ENCODE data around the gene ERG.

ERG gene

GRCh38 chr21:38401191-38401926 lies 96.9 kb downstream of the ERG start:
- POLR2A ChIA-PET, result interaction anchor here (1.3 kb wide), 1 partner anchor 13 kb away, joined by 3 read pairs; no protein-coding TSS in a partner anchor

GRCh38 chr21:38400195-38400919 lies 97.9 kb downstream of the ERG start:
- 99% methylated on average over 11 of the region's 13 CpGs for WGBS (ENCODE audit: insufficient coverage)
- Histone ChIP-seq H3K36me3 (ENCODE audit: control insufficient read depth in 4 of 4, insufficient read depth in 4 of 4, low read length in 3 of 4) (peaks cover 22 to 88% (median 73%) of the 10 kb centered on the region in 4 experiments), H3K4me1 (ENCODE audit: control extremely low read depth in 1 of 4, control insufficient read depth in 4 of 4, insufficient read depth in 4 of 4, low read length in 3 of 4) (peaks cover 16 to 48% (median 42%) of the 10 kb centered on the region in 4 experiments), H3K27ac (ENCODE audit: insufficient read depth in 1 of 2, low read depth in 1 of 2, low read length in 2 of 2, poor library complexity in 1 of 2, severe bottlenecking in 2 of 2) (peak overlapping the region in 1 of 2 experiments; percentile 65), H3K27me3 (replicated peaks in 2 of 5; ENCODE audit: control insufficient read depth in 4 of 5, insufficient read depth in 5 of 5, low read length in 4 of 5) (no peaks in the 10 kb centered on the region), H3K4me3 (ENCODE audit: control insufficient read depth in 1 of 7, extremely low read depth in 1 of 7, insufficient read depth in 4 of 7, low read depth in 2 of 7, low read length in 6 of 7) (no peak overlapping the region), H3K9me3 (ENCODE audit: control extremely low read depth in 1 of 5, control insufficient read depth in 4 of 5, insufficient read depth in 2 of 5, low read depth in 1 of 5, low read length in 4 of 5) (no peaks in the 10 kb centered on the region)
- POLR2A ChIA-PET, result no interaction called here
- CTCF ChIA-PET, result interaction anchor here (0.6 to 5.2 kb wide), 12 partner anchors 9 to 593 kb away, joined by 3 to 25 read pairs (median 3); no protein-coding TSS in a partner anchor
- DNase-seq, result no peak

More at GRCh38 chr21:38401191-38401926, 96.9 kb downstream of the ERG start:
- peak in 2 of 3 donors; percentile 59 to 74 for DNase-seq
- CTCF ChIA-PET, result interaction anchor here (0.6 to 5.2 kb wide), 10 partner anchors 10 to 592 kb away, joined by 3 to 25 read pairs (median 3); no protein-coding TSS in a partner anchor
- 25% methylated on average over 4 of the region's 12 CpGs for WGBS (ENCODE audit: insufficient coverage)
- Histone ChIP-seq H3K4me1 (ENCODE audit: control extremely low read depth in 1 of 4, control insufficient read depth in 4 of 4, insufficient read depth in 4 of 4, low read length in 3 of 4) (peaks cover 16 to 54% (median 45%) of the 10 kb centered on the region in 4 experiments), H3K4me3 (ENCODE audit: control insufficient read depth in 1 of 7, extremely low read depth in 1 of 7, insufficient read depth in 4 of 7, low read depth in 2 of 7, low read length in 6 of 7) (peak overlapping the region in 2 of 7 experiments; percentile 11 to 43), H3K9me3 (ENCODE audit: control extremely low read depth in 1 of 5, control insufficient read depth in 4 of 5, insufficient read depth in 2 of 5, low read depth in 1 of 5, low read length in 4 of 5) (no peaks in the 10 kb centered on the region), H3K27me3 (replicated peaks in 2 of 5; ENCODE audit: control insufficient read depth in 4 of 5, insufficient read depth in 5 of 5, low read length in 4 of 5) (no peaks in the 10 kb centered on the region), H3K27ac (ENCODE audit: insufficient read depth in 1 of 2, low read depth in 1 of 2, low read length in 2 of 2, poor library complexity in 1 of 2, severe bottlenecking in 2 of 2) (peak overlapping the region in 1 of 2 experiments; percentile 65), H3K36me3 (ENCODE audit: control insufficient read depth in 4 of 4, insufficient read depth in 4 of 4, low read length in 3 of 4) (peaks cover 28 to 86% (median 69%) of the 10 kb centered on the region in 4 experiments)

- no peak overlapping the region for H3K4me3 ChIP-seq (ENCODE audit: control insufficient read depth in 1 of 7, extremely low read depth in 1 of 7, insufficient read depth in 4 of 7, low read depth in 2 of 7, low read length in 6 of 7)
- no peak overlapping the region for H3K27ac ChIP-seq (ENCODE audit: insufficient read depth in 1 of 2, low read depth in 1 of 2, low read length in 2 of 2, poor library complexity in 1 of 2, severe bottlenecking in 2 of 2)
- H3K9me3 ChIP-seq (ENCODE audit: control extremely low read depth in 1 of 5, control insufficient read depth in 4 of 5, insufficient read depth in 2 of 5, low read depth in 1 of 5, low read length in 4 of 5), result no peaks in the 10 kb centered on the region
- CTCF ChIA-PET, result interaction anchor here (1.0 to 5.2 kb wide), 7 partner anchors 8 to 180 kb away, joined by 3 to 25 read pairs (median 6); no protein-coding TSS in a partner anchor
- peaks cover 12 to 42% (median 32%) of the 10 kb centered on the region in 4 experiments for H3K4me1 ChIP-seq (ENCODE audit: control extremely low read depth in 1 of 4, control insufficient read depth in 4 of 4, insufficient read depth in 4 of 4, low read length in 3 of 4)
- H3K36me3 ChIP-seq (ENCODE audit: control insufficient read depth in 4 of 4, insufficient read depth in 4 of 4, low read length in 3 of 4), result peaks cover 19 to 88% (median 75%) of the 10 kb centered on the region in 4 experiments
- POLR2A ChIA-PET, result interaction anchor here (1.1 kb wide), 1 partner anchor 12 kb away, joined by 3 read pairs; no protein-coding TSS in a partner anchor
- 83% methylated on average over 3 of the region's 3 CpGs for WGBS (ENCODE audit: insufficient coverage)
- H3K27me3 ChIP-seq (replicated peaks in 2 of 5; ENCODE audit: control insufficient read depth in 4 of 5, insufficient read depth in 5 of 5, low read length in 4 of 5), result no peaks in the 10 kb centered on the region
- no peak for DNase-seq
These were observed 99.2 kb downstream of the ERG start for GRCh38 chr21:38399103-38399502.

- POLR2A ChIA-PET, result interaction anchor here (1.0 kb wide), 1 partner anchor 15 kb away, joined by 3 read pairs; no protein-coding TSS in a partner anchor
These were observed 102.0 kb downstream of the ERG start for GRCh38 chr21:38396325-38396724.

GRCh38 chr21:38395581-38395980 lies 102.7 kb downstream of the ERG start:
- H3K27me3 ChIP-seq (replicated peaks in 2 of 5; ENCODE audit: control insufficient read depth in 4 of 5, insufficient read depth in 5 of 5, low read length in 4 of 5), result no peaks in the 10 kb centered on the region
- POLR2A ChIA-PET, result interaction anchor here (1.0 kb wide), 1 partner anchor 16 kb away, joined by 3 read pairs; no protein-coding TSS in a partner anchor
- H3K4me3 ChIP-seq (ENCODE audit: control insufficient read depth in 1 of 7, extremely low read depth in 1 of 7, insufficient read depth in 4 of 7, low read depth in 2 of 7, low read length in 6 of 7), result no peak overlapping the region
- WGBS (ENCODE audit: insufficient coverage), result 91% methylated on average over 3 of the region's 6 CpGs
- peaks cover 24 to 90% (median 67%) of the 10 kb centered on the region in 4 experiments for H3K36me3 ChIP-seq (ENCODE audit: control insufficient read depth in 4 of 4, insufficient read depth in 4 of 4, low read length in 3 of 4)
- no peaks in the 10 kb centered on the region for H3K9me3 ChIP-seq (ENCODE audit: control extremely low read depth in 1 of 5, control insufficient read depth in 4 of 5, insufficient read depth in 2 of 5, low read depth in 1 of 5, low read length in 4 of 5)
- CTCF ChIA-PET, result interaction anchor here (0.6 to 1.3 kb wide), 5 partner anchors 9 to 43 kb away, joined by 3 to 5 read pairs (median 3); no protein-coding TSS in a partner anchor
- peaks cover 0 to 13% (median 3%) of the 10 kb centered on the region in 4 experiments for H3K4me1 ChIP-seq (ENCODE audit: control extremely low read depth in 1 of 4, control insufficient read depth in 4 of 4, insufficient read depth in 4 of 4, low read length in 3 of 4)
- no peak for DNase-seq
- H3K27ac ChIP-seq (ENCODE audit: insufficient read depth in 1 of 2, low read depth in 1 of 2, low read length in 2 of 2, poor library complexity in 1 of 2, severe bottlenecking in 2 of 2), result peak overlapping the region in 1 of 2 experiments; percentile 2

More at GRCh38 chr21:38396325-38396724, 102.0 kb downstream of the ERG start:
- CTCF ChIA-PET, result interaction anchor here (0.6 to 1.2 kb wide), 3 partner anchors 15 to 66 kb away, joined by 3 read pairs; no protein-coding TSS in a partner anchor
- H3K4me3 ChIP-seq (ENCODE audit: control insufficient read depth in 1 of 7, extremely low read depth in 1 of 7, insufficient read depth in 4 of 7, low read depth in 2 of 7, low read length in 6 of 7), result no peak overlapping the region
- no peak for DNase-seq
- peaks cover 19 to 88% (median 66%) of the 10 kb centered on the region in 4 experiments for H3K36me3 ChIP-seq (ENCODE audit: control insufficient read depth in 4 of 4, insufficient read depth in 4 of 4, low read length in 3 of 4)
- H3K27ac ChIP-seq (ENCODE audit: insufficient read depth in 1 of 2, low read depth in 1 of 2, low read length in 2 of 2, poor library complexity in 1 of 2, severe bottlenecking in 2 of 2), result peak overlapping the region; percentile 2 to 16
- no peaks in the 10 kb centered on the region for H3K27me3 ChIP-seq (replicated peaks in 2 of 5; ENCODE audit: control insufficient read depth in 4 of 5, insufficient read depth in 5 of 5, low read length in 4 of 5)
- no CpG with 5 or more reads among the region's 1 CpG for WGBS (ENCODE audit: insufficient coverage)
- no peaks in the 10 kb centered on the region for H3K9me3 ChIP-seq (ENCODE audit: control extremely low read depth in 1 of 5, control insufficient read depth in 4 of 5, insufficient read depth in 2 of 5, low read depth in 1 of 5, low read length in 4 of 5)
- peaks cover 0 to 21% (median 8%) of the 10 kb centered on the region in 4 experiments for H3K4me1 ChIP-seq (ENCODE audit: control extremely low read depth in 1 of 4, control insufficient read depth in 4 of 4, insufficient read depth in 4 of 4, low read length in 3 of 4)

- Histone ChIP-seq H3K9me3 (ENCODE audit: control extremely low read depth in 1 of 5, control insufficient read depth in 4 of 5, insufficient read depth in 2 of 5, low read depth in 1 of 5, low read length in 4 of 5) (no peaks in the 10 kb centered on the region), H3K4me3 (ENCODE audit: control insufficient read depth in 1 of 7, extremely low read depth in 1 of 7, insufficient read depth in 4 of 7, low read depth in 2 of 7, low read length in 6 of 7) (no peak overlapping the region), H3K27ac (ENCODE audit: insufficient read depth in 1 of 2, low read depth in 1 of 2, low read length in 2 of 2, poor library complexity in 1 of 2, severe bottlenecking in 2 of 2) (no peak overlapping the region), H3K36me3 (ENCODE audit: control insufficient read depth in 4 of 4, insufficient read depth in 4 of 4, low read length in 3 of 4) (peaks cover 18 to 89% (median 65%) of the 10 kb centered on the region in 4 experiments), H3K27me3 (replicated peaks in 2 of 5; ENCODE audit: control insufficient read depth in 4 of 5, insufficient read depth in 5 of 5, low read length in 4 of 5) (no peaks in the 10 kb centered on the region), H3K4me1 (ENCODE audit: control extremely low read depth in 1 of 4, control insufficient read depth in 4 of 4, insufficient read depth in 4 of 4, low read length in 3 of 4) (peaks cover 2 to 28% (median 20%) of the 10 kb centered on the region in 4 experiments)
- POLR2A ChIA-PET, result no interaction called here
- DNase-seq, result no peak
- WGBS (ENCODE audit: insufficient coverage), result no CpG with 5 or more reads among the region's 1 CpG
- CTCF ChIA-PET, result interaction anchor here (0.9 to 3.4 kb wide), 4 partner anchors 12 to 61 kb away, joined by 3 to 14 read pairs (median 5); no protein-coding TSS in a partner anchor
These were observed 105.6 kb downstream of the ERG start for GRCh38 chr21:38392661-38393060.
